ENCODE measurements around the gene PLAC9. TPM values are rescaled to one million over a fixed set of nuclear protein-coding genes. Genes with fewer than 3 reads are reported as not detected.

PLAC9 gene
- total and polyA plus RNA-seq, 5 experiments from 2014 or later = 0.32 TPM; not detected in 4

DNA sequence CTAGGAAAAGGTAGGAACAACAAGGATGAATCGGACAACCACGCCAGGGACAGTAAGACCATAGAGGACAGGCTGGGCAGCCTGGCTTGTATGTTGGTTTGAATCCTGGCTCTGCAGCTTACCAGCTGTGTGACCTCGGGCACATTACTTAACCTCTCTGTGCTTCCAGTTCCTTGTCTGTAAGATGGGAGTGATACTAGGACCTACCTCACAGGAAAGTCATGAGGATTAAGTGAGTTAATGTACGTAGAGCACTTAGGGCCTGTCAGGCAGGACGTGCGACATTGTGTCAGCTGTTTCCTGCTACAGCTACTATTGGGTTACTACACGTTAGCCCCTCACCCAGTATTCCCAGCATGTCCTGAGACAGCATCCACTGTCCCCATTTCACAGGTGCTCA, 32.1 kb downstream of the PLAC9 start:
- Mint-ChIP-seq H3K27ac (peak overlapping the region in 2 of 10 donors; percentile 14 to 38), H3K27me3 (no peaks in the 10 kb centered on the region), H3K36me3 (peaks cover 0 to 89% (median 7%) of the 10 kb centered on the region in 3 donors), H3K9me3 (no peaks in the 10 kb centered on the region), H3K4me1 (peaks cover 4 to 19% (median 14%) of the 10 kb centered on the region in 4 donors), H3K4me3 (no peak overlapping the region)
- DNase-seq (no peak), ATAC-seq (no peak)
- POLR2A ChIA-PET = interaction anchor here (1.5 kb wide), 1 partner anchor 41 kb away, joined by 3 read pairs; the partner anchor contains the start of gene ANXA11

DNA sequence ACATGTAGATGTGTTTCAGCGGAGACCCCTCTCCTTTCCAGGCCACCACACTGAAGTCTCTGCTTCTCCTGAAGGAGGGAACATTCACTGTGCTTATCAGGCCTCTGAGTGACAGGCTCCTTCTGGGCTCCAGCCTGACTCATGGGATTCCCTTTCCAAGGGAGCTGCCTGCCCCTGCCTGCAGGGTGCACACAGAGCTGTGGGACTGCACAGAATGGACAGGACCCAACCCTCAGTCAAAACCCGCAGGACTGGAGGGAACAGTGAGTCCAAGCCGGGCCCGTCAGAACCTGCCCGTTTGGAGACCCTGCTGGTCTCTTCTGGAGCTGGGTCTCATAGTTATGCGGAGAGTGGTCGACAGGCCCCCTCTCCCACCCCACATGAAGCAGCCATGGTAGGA, 32.6 kb downstream of the PLAC9 start:
- POLR2A ChIA-PET = interaction anchor here (1.5 kb wide), 1 partner anchor 40 kb away, joined by 3 read pairs; the partner anchor contains the start of gene ANXA11
- ATAC-seq (no peak), DNase-seq (no peak)
- H3K27ac Mint-ChIP-seq = peak overlapping the region in 4 of 10 donors; percentile 20 to 79 (median 34)
- H3K9me3 Mint-ChIP-seq = no peaks in the 10 kb centered on the region
- H3K27me3 Mint-ChIP-seq = no peaks in the 10 kb centered on the region
- H3K4me1 Mint-ChIP-seq = peaks cover 7 to 25% (median 18%) of the 10 kb centered on the region in 4 donors
- peaks cover 0 to 89% (median 7%) of the 10 kb centered on the region in 3 donors for H3K36me3 Mint-ChIP-seq
- no peak overlapping the region for H3K4me3 Mint-ChIP-seq

DNA sequence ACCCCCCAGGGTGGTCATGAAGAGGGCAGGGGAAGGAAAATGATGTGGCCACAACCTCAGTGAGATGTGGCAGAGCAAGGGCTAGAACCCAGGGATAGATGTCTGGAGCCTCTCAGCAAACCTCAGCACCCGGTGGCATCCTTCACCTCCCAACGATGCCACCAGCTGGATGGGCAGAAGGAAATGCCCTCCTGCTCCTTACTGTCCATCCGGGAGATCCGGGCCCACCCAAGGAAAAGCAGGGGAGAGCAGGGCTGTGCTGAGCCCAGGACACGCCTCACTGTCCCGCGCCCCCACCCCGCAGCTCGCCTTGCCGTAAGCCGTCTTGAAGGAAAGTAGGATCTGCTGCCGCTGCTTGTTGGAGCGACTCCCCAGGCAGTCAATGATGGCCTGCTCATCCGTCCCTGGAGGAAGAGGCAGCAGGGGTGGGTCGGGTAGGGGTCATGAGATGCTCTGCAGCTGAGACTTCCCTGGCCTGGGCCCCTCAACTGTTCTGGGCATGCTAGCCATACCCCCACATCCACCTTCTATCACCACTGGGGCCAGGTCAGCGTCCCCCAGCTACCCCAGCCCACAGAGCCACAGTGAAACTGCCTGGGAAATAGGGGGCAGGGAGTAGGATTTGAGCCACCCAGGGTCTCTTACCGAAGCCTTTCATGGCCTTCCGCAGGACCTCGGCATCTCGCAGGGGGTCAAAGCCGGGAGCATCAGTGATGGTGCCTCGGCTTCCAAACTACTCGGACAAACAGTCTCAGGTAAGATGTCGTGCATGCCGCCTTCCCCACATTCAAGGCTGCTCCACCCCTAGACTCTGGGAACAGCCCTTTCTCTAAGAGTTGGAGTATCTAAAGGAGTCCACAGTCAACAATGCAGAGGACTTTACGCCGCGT, 34.3 kb downstream of the PLAC9 start:
- POLR2A ChIA-PET = interaction anchor here (1.4 kb wide), 1 partner anchor 37 kb away, joined by 3 read pairs; no protein-coding TSS in a partner anchor
- no peaks in the 10 kb centered on the region for H3K27me3 Mint-ChIP-seq
- H3K9me3 Mint-ChIP-seq = no peaks in the 10 kb centered on the region
- peaks cover 0 to 88% (median under 1%) of the 10 kb centered on the region in 3 donors for H3K36me3 Mint-ChIP-seq
- peak overlapping the region in 6 of 10 donors; percentile 13 to 79 (median 43) for H3K27ac Mint-ChIP-seq
- no peak for ATAC-seq
- no peak overlapping the region for H3K4me3 Mint-ChIP-seq
- no peak for DNase-seq
- peaks cover 9 to 23% (median 12%) of the 10 kb centered on the region in 4 donors for H3K4me1 Mint-ChIP-seq

DNA sequence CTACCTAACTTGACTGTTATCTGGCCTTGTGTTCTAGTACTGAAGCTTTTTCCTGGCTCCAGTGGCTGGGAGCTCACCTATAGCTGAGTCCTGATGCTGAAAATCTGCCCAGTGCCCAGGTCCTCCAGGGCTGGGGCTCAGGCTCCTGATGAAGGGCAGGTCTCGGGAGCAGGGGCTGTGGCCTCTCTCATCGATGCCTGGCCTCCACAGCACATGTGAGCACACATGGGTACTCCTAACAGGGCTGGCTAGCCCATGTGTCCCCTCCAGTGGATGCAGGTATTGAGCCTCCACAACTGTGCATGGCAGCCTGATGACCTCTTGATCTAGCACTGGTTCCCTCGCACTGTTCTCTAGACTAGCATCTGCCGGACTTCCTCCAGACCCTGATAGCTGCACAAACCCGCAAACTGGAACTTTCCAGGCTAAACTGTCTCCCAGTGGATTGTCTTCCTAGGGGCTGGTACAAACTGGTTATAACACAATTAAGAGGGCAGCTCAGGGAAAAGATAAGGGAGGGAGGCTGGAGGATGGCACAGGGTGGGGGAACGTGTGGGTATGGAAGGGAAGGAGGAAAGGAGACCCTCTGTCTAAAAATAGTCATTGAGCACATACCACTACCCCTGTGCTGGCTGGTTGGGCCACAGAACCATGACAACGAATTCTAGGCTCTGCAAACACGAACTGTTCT, 35.1 kb downstream of the PLAC9 start:
- no peaks in the 10 kb centered on the region for H3K9me3 Mint-ChIP-seq
- H3K27me3 Mint-ChIP-seq = no peaks in the 10 kb centered on the region
- H3K4me3 Mint-ChIP-seq = no peak overlapping the region
- peaks cover 0 to 85% (median 0%) of the 10 kb centered on the region in 3 donors for H3K36me3 Mint-ChIP-seq
- no peak for ATAC-seq
- peak overlapping the region in 4 of 10 donors; percentile 10 to 84 (median 36) for H3K27ac Mint-ChIP-seq
- POLR2A ChIA-PET = interaction anchor here (1.4 kb wide), 1 partner anchor 36 kb away, joined by 3 read pairs; no protein-coding TSS in a partner anchor
- H3K4me1 Mint-ChIP-seq = peaks cover 9 to 30% (median 15%) of the 10 kb centered on the region in 4 donors
- DNase-seq = no peak

DNA sequence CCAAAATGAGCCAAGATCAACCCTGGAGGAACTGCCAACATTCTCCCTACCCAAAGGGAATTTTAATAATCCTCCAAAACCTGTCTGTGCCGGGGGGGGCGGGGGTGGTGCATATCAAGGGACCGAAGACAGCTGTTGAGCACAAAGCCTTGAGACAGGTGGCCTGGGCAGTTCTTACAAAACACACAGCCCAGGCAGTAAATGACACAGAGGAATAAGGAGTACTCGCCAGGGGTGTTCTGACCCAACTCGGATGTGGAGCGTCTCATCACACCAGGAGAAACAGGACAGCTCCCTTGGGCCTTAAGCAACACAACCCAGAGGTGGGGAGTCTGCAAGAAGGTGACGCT, 35.6 kb downstream of the PLAC9 start:
- Mint-ChIP-seq H3K36me3 (peaks cover 0 to 84% (median 0%) of the 10 kb centered on the region in 3 donors), H3K4me3 (no peak overlapping the region), H3K9me3 (no peaks in the 10 kb centered on the region), H3K27me3 (no peaks in the 10 kb centered on the region), H3K27ac (peak overlapping the region in 3 of 10 donors; percentile 46 to 55 (median 46)), H3K4me1 (peaks cover 10 to 33% (median 18%) of the 10 kb centered on the region in 4 donors)
- DNase-seq (peak in 1 of 10 donors; percentile 22), ATAC-seq (no peak)
- POLR2A ChIA-PET = interaction anchor here (1.4 kb wide), 1 partner anchor 36 kb away, joined by 3 read pairs; no protein-coding TSS in a partner anchor

DNA sequence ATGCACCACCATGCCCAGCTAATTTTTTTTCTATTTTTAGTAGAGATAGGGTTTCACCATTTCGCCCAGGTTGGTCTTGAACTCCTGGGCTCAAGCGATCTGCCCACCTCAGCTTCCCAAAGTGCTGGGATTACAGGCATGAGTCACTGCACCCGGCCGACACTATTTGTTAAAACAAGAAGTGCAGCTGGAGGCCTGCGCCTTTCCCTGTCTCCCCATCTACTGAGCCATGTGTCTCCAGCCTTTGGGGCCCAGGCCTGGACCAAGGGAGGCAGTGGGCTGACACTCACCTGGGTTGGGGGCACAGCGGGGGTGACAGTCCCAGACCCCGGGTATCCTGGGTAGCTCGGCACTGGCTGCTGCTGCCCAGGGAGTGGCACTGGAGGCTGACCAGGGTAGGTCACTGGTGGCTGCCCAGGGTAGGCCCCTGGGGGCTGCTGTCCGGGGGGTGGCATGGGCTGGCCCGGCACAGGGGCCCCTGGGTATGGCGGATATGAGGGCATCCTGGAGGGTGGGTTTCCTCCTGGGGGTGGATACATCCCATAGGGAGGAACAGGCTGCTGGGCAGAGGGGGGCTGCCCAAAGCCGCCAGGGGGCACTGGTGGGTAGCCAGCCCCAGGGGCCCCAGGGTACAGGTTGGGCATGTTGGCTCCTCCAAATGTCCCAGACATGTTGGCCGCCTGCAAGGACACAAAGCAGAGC, 36.3 kb downstream of the PLAC9 start:
- Mint-ChIP-seq H3K4me1 (peaks cover 12 to 40% (median 21%) of the 10 kb centered on the region in 4 donors), H3K27ac (peak overlapping the region in 5 of 10 donors; percentile 20 to 87 (median 78)), H3K4me3 (no peak overlapping the region), H3K9me3 (no peaks in the 10 kb centered on the region), H3K27me3 (no peaks in the 10 kb centered on the region), H3K36me3 (peaks cover 0 to 79% (median 0%) of the 10 kb centered on the region in 3 donors)
- POLR2A ChIA-PET = no interaction called here
- DNase-seq (peak in 1 of 10 donors; percentile 58), ATAC-seq (peak in 1 of 2 donors; percentile 22)

DNA sequence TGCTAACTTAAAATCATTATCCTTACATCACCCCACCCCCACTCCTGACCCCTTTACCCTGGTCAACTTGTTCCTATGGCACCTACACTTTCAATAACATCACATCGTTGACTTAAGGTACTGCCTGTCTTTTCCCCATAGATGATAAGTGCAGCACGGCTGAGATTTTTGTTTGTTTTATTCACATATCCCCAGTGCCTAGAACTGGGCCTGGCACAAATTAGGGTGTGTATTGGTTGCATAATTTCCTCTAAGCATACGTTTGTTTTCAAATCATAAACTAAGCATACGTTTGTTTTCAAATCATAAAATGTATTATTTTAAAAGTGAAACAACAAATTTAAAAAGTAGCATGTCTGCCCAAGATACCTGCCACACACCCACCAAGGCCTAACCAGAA, 37.5 kb downstream of the PLAC9 start:
- Mint-ChIP-seq H3K9me3 (no peaks in the 10 kb centered on the region), H3K4me3 (no peak overlapping the region), H3K4me1 (peaks cover 12 to 46% (median 24%) of the 10 kb centered on the region in 4 donors), H3K27me3 (no peaks in the 10 kb centered on the region), H3K36me3 (peaks cover 0 to 76% (median 0%) of the 10 kb centered on the region in 3 donors), H3K27ac (peak overlapping the region in 9 of 10 donors; percentile 2 to 87 (median 53))
- POLR2A ChIA-PET = no interaction called here
- no peak for DNase-seq
- no peak for ATAC-seq

DNA sequence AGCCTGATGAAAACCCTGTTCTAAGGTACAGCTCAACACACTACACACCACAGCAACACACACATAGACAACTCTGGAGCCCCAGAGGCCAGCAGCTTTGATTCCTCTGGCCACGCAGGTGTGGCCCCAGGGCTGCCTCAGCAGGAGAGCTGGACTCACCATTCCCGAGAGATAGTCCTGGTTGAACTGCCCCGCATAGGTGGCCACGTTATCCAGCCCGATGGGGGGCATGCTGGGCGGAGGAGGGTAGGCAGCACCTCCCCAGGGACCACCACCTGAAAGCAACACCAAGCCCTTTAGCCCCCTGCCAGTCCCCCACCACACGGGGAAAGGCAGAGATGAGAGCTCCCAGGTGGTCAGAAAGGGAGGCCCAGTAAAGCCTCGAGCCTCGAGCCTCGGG, 38.1 kb downstream of the PLAC9 start:
- Mint-ChIP-seq H3K9me3 (no peaks in the 10 kb centered on the region), H3K36me3 (peaks cover 0 to 76% (median 0%) of the 10 kb centered on the region in 3 donors), H3K27me3 (no peaks in the 10 kb centered on the region), H3K27ac (peak overlapping the region in 5 of 10 donors; percentile 43 to 87 (median 70)), H3K4me1 (peaks cover 15 to 49% (median 26%) of the 10 kb centered on the region in 4 donors), H3K4me3 (no peak overlapping the region)
- DNase-seq (peak in 1 of 10 donors; percentile 42), ATAC-seq (no peak)
- POLR2A ChIA-PET = no interaction called here

DNA sequence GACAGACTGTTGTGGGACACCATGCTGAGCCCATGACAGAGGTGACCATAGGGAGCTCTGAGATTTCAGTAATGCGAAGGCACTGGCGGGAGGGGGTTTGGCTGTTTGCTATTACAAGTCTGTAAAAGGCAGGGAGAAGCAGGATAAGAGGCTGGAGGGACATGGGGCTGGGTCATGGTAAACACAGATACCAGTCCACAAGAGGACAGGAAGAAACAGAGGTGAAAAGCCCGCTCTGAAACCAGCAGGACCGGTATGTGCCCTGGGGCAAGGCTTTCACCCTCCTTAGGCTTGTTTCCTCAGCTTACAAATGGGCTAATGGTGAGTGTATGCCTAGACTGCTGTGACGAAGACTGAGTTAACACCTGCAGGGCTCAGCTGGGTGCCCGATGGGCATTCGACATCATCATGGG, 38.7 kb downstream of the PLAC9 start:
- ATAC-seq (no peak), DNase-seq (peak in 1 of 10 donors; percentile 44)
- Mint-ChIP-seq H3K4me3 (no peak overlapping the region), H3K9me3 (no peaks in the 10 kb centered on the region), H3K4me1 (peaks cover 15 to 53% (median 26%) of the 10 kb centered on the region in 4 donors), H3K27me3 (no peaks in the 10 kb centered on the region), H3K36me3 (peaks cover 0 to 73% (median 0%) of the 10 kb centered on the region in 3 donors), H3K27ac (peak overlapping the region in 7 of 10 donors; percentile 15 to 87 (median 77))
- POLR2A ChIA-PET = interaction anchor here (1.1 kb wide), 1 partner anchor 8 kb away, joined by 3 read pairs; no protein-coding TSS in a partner anchor

DNA sequence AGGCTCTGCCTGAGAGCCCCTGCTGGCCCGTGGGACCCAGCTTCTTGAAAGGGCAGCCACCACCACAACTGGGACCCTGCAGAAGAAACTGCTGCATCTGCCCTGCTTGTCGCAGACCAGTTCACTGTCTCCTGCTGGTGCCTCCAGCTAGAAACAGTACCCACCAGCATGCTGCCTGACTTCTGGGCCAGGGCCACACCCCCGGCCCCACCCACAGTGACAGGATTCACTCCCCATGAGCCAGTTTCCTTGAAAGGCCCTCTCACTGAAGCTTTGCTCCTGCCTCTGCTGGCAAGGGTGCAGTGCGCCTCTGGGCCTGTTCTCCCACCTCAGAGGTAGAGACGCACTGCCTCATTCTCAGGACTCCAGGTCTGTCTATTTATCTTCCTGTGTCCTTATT, 40.4 kb downstream of the PLAC9 start:
- Mint-ChIP-seq H3K9me3 (no peaks in the 10 kb centered on the region), H3K4me1 (peaks cover 26 to 67% (median 41%) of the 10 kb centered on the region in 4 donors), H3K27me3 (no peaks in the 10 kb centered on the region), H3K36me3 (peaks cover 0 to 66% (median 0%) of the 10 kb centered on the region in 3 donors), H3K4me3 (no peak overlapping the region), H3K27ac (peak overlapping the region in 6 of 10 donors; percentile 59 to 83 (median 68))
- no peak for ATAC-seq
- POLR2A ChIA-PET = no interaction called here
- no peak for DNase-seq

DNA sequence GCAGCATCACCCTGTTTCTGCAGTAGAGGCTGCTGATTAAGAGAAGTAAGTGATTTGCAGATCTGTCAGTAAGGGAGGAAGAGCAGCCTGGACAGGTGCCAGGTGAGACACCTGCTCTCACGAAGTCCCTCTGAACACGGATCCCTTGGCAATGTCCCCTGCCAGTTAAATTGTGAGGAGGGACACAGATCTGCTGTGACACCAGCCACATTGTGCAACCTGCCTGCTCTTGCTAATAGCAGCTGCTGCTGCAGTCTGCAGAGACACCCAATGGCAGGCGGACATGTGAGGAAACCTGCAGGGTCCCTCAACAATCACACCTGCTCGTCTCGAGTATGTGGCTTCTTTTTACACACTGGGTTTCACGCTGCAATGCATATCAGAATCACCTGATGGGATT, 40.9 kb downstream of the PLAC9 start:
- peaks cover 30 to 73% (median 46%) of the 10 kb centered on the region in 4 donors for H3K4me1 Mint-ChIP-seq

More for the DNA sequence above, 40.9 kb downstream of the PLAC9 start:
- Mint-ChIP-seq H3K36me3 (peaks cover 0 to 61% (median 0%) of the 10 kb centered on the region in 3 donors), H3K9me3 (no peaks in the 10 kb centered on the region), H3K27ac (peak overlapping the region in 9 of 10 donors; percentile 13 to 83 (median 65)), H3K27me3 (no peaks in the 10 kb centered on the region), H3K4me3 (no peak overlapping the region)
- DNase-seq = peak in 1 of 10 donors; percentile 56
- no peak for ATAC-seq
- POLR2A ChIA-PET = no interaction called here
